ENCODE results near the gene MARK3.

The MARK3 gene

GRCh38 chr14:103500148-103500990, 115.2 kb downstream of the MARK3 start:
- H3K27ac Mint-ChIP-seq, result peak overlapping the region; percentile 3 to 26 (median 21)
- peaks cover 46% of the 10 kb centered on the region for H3K36me3 Mint-ChIP-seq (ENCODE audit: low read depth)
- no peaks in the 10 kb centered on the region for H3K9me3 Mint-ChIP-seq
- no peak overlapping the region for H3K4me3 Mint-ChIP-seq
- H3K27me3 Mint-ChIP-seq (ENCODE audit: low read depth), result no peaks in the 10 kb centered on the region
- TF ChIP-seq CTCF (IDR thresholded peaks at IDR 0.05; ENCODE audit: unreplicated experiment in 3 of 3), result peak; percentile 90 to 96 (median 93)
- peaks cover 5% of the 10 kb centered on the region for H3K4me1 Mint-ChIP-seq

GRCh38 chr14:103501041-103501870, 116.0 kb downstream of the MARK3 start:
- Mint-ChIP-seq H3K36me3 (ENCODE audit: low read depth) (peaks cover 48% of the 10 kb centered on the region), H3K4me3 (no peak overlapping the region), H3K9me3 (no peaks in the 10 kb centered on the region), H3K27me3 (ENCODE audit: low read depth) (no peaks in the 10 kb centered on the region), H3K27ac (no peak overlapping the region), H3K4me1 (peaks cover 5% of the 10 kb centered on the region)
- TF ChIP-seq CTCF (IDR thresholded peaks at IDR 0.05; ENCODE audit: unreplicated experiment in 3 of 3), result no peak

- H3K27me3 Mint-ChIP-seq (ENCODE audit: low read depth), result no peaks in the 10 kb centered on the region
- H3K27ac Mint-ChIP-seq, result no peak overlapping the region
Measured at GRCh38 chr14:103501921-103502669, 116.9 kb downstream of the MARK3 start.

GRCh38 chr14:103502877-103503276, 117.7 kb downstream of the MARK3 start:
- H3K27ac Mint-ChIP-seq, result no peak overlapping the region
- H3K9me3 Mint-ChIP-seq, result no peaks in the 10 kb centered on the region
- peaks cover 55% of the 10 kb centered on the region for H3K36me3 Mint-ChIP-seq (ENCODE audit: low read depth)
- H3K4me3 Mint-ChIP-seq, result no peak overlapping the region
- H3K4me1 Mint-ChIP-seq, result peaks cover 5% of the 10 kb centered on the region
- TF ChIP-seq CTCF (IDR thresholded peaks at IDR 0.05; ENCODE audit: unreplicated experiment in 3 of 3), result no peak
- no peaks in the 10 kb centered on the region for H3K27me3 Mint-ChIP-seq (ENCODE audit: low read depth)

More at GRCh38 chr14:103501921-103502669, 116.9 kb downstream of the MARK3 start:
- no peaks in the 10 kb centered on the region for H3K9me3 Mint-ChIP-seq
- H3K36me3 Mint-ChIP-seq (ENCODE audit: low read depth), result peaks cover 52% of the 10 kb centered on the region
- no peak for TF ChIP-seq CTCF (IDR thresholded peaks at IDR 0.05; ENCODE audit: unreplicated experiment in 3 of 3)
- H3K4me3 Mint-ChIP-seq, result no peak overlapping the region
- peaks cover 5% of the 10 kb centered on the region for H3K4me1 Mint-ChIP-seq

- Mint-ChIP-seq H3K36me3 (ENCODE audit: low read depth) (peaks cover 55% of the 10 kb centered on the region), H3K27ac (no peak overlapping the region), H3K4me3 (no peak overlapping the region), H3K4me1 (peaks cover 5% of the 10 kb centered on the region), H3K27me3 (ENCODE audit: low read depth) (no peaks in the 10 kb centered on the region), H3K9me3 (no peaks in the 10 kb centered on the region)
- TF ChIP-seq CTCF (IDR thresholded peaks at IDR 0.05; ENCODE audit: unreplicated experiment in 3 of 3), result no peak
Measured at GRCh38 chr14:103503296-103503695, 118.1 kb downstream of the MARK3 start.

Data from nephron (organoid).